HEK293 (cell line): ENCODE results near the gene SPEG.

Experiments
- CTCF ChIA-PET: fragments of 350-600 bp; formaldehyde crosslinking; extraction: SDS; loops from one replicate; lab custom pipeline; 2021; ENCODE audit warnings: antibody characterized with exemption; lab: Yijun Ruan, JAX
- POLR2A ChIA-PET: fragments of 300-600 bp; formaldehyde crosslinking; extraction: SDS; loops from one replicate; lab custom pipeline; 2020; ENCODE audit warnings: antibody characterized with exemption, inconsistent platforms; lab: Yijun Ruan, JAX
- H3K27ac ChIP-seq: fragments of 200-500 bp; sonication (Bioruptor generic); 2 replicates; pipeline ENCODE4 v1.5.1; 2014; ENCODE audit warnings: low read depth, low read length, control low read depth, inconsistent platforms; ENCODE audit errors: extremely low read depth
- H3K36me3 ChIP-seq, 2 experiments: fragments of 200-500 bp in 1 of 2; sonication (Bioruptor generic) in 1 of 2; 1 replicate in 1 of 2; 2 replicates in 1 of 2; pipeline ENCODE4 v1.5.1; 2014 to 2017; ENCODE audit warnings: inconsistent platforms in 2 of 2, low read length in 2 of 2; ENCODE audit not compliant: control insufficient read depth in 2 of 2, insufficient read depth in 1 of 2
- H3K4me1 ChIP-seq: fragments of 200-500 bp; sonication (Bioruptor generic); 2 replicates; pipeline ENCODE4 v1.5.1; 2014; ENCODE audit warnings: mild to moderate bottlenecking, low read length, inconsistent platforms; ENCODE audit not compliant: control insufficient read depth, insufficient read depth
- H3K4me3 ChIP-seq: 2 replicates; pipeline ENCODE4 v1.5.1; 2011; ENCODE audit warnings: low read depth, mild to moderate bottlenecking, control low read depth, low read length, moderate library complexity
- H3K9me3 ChIP-seq: fragments of 200-500 bp; sonication (Bioruptor generic); 2 replicates; pipeline ENCODE4 v1.5.1; 2014; ENCODE audit warnings: low read depth, low read length, inconsistent platforms; ENCODE audit not compliant: control insufficient read depth, insufficient read depth
- GLIS2 ChIP-seq: fragments of 450-650 bp; formaldehyde crosslinking; IDR thresholded peaks from 2 replicates; pipeline ENCODE4 v1.5.1; 2016; ENCODE audit warnings: missing biosample characterization, missing genetic modification characterization
- KLF1 ChIP-seq: fragments of 450-650 bp; formaldehyde crosslinking; IDR thresholded peaks from 2 replicates; pipeline ENCODE4 v1.5.1; 2016; ENCODE audit warnings: missing biosample characterization, missing genetic modification characterization
- SCRT1 ChIP-seq: fragments of 450-650 bp; formaldehyde crosslinking; IDR thresholded peaks from 2 replicates; pipeline ENCODE4 v1.5.1; 2016; ENCODE audit warnings: missing biosample characterization, missing genetic modification characterization, borderline replicate concordance
- SP3 ChIP-seq: fragments of 450-650 bp; formaldehyde crosslinking; IDR thresholded peaks from 2 replicates; pipeline ENCODE4 v1.5.1; 2016; ENCODE audit warnings: missing biosample characterization, missing genetic modification characterization
- SP7 ChIP-seq: fragments of 450-650 bp; formaldehyde crosslinking; IDR thresholded peaks from 2 replicates; pipeline ENCODE4 v1.5.1; 2016; ENCODE audit warnings: missing biosample characterization, missing genetic modification characterization
- YY1 ChIP-seq: fragments of 450-650 bp; formaldehyde crosslinking; IDR thresholded peaks from 2 replicates; pipeline ENCODE4 v1.5.1; 2018; ENCODE audit warnings: missing biosample characterization, missing genetic modification characterization
- ZBTB48 ChIP-seq: fragments of 450-650 bp; formaldehyde crosslinking; IDR thresholded peaks from 2 replicates; pipeline ENCODE4 v1.5.1; 2016; ENCODE audit warnings: missing biosample characterization, missing genetic modification characterization
- ZIC2 ChIP-seq: fragments of 450-650 bp; formaldehyde crosslinking; IDR thresholded peaks from 2 replicates; pipeline ENCODE4 v1.5.1; 2016; ENCODE audit warnings: missing biosample characterization, missing genetic modification characterization
- ZNF202 ChIP-seq: fragments of 450-650 bp; formaldehyde crosslinking; IDR thresholded peaks from 2 replicates; pipeline ENCODE4 v1.5.1; 2016; ENCODE audit warnings: missing biosample characterization, missing genetic modification characterization, borderline replicate concordance
- ZNF214 ChIP-seq: fragments of 450-650 bp; formaldehyde crosslinking; IDR thresholded peaks from 2 replicates; pipeline ENCODE4 v1.5.1; 2017; ENCODE audit warnings: missing biosample characterization, mild to moderate bottlenecking, missing genetic modification characterization, borderline replicate concordance
- ZNF223 ChIP-seq: fragments of 450-650 bp; formaldehyde crosslinking; IDR thresholded peaks from 2 replicates; pipeline ENCODE4 v1.5.1; 2016; ENCODE audit warnings: missing biosample characterization, missing genetic modification characterization
- ZNF394 ChIP-seq: fragments of 450-650 bp; formaldehyde crosslinking; IDR thresholded peaks from 2 replicates; pipeline ENCODE4 v1.5.1; 2016; ENCODE audit warnings: missing biosample characterization, missing genetic modification characterization, mild to moderate bottlenecking, moderate library complexity, borderline replicate concordance
- ZNF510 ChIP-seq: fragments of 450-650 bp; formaldehyde crosslinking; IDR thresholded peaks from 2 replicates; pipeline ENCODE4 v1.5.1; 2018; ENCODE audit warnings: mild to moderate bottlenecking, missing genetic modification characterization, missing biosample characterization; ENCODE audit not compliant: insufficient replicate concordance
- ZNF560 ChIP-seq: fragments of 450-650 bp; formaldehyde crosslinking; IDR thresholded peaks from 2 replicates; pipeline ENCODE4 v1.5.1; 2017; ENCODE audit warnings: missing biosample characterization, missing genetic modification characterization, borderline replicate concordance
- ZNF600 ChIP-seq: fragments of 450-650 bp; formaldehyde crosslinking; IDR thresholded peaks from 2 replicates; pipeline ENCODE4 v1.5.1; 2016; ENCODE audit warnings: missing biosample characterization, missing genetic modification characterization
- ZNF747 ChIP-seq: fragments of 450-650 bp; formaldehyde crosslinking; IDR thresholded peaks from 2 replicates; pipeline ENCODE4 v1.5.1; 2016; ENCODE audit warnings: missing biosample characterization, missing genetic modification characterization
- ZNF76 ChIP-seq: fragments of 450-650 bp; formaldehyde crosslinking; IDR thresholded peaks from 2 replicates; pipeline ENCODE4; 2016; ENCODE audit warnings: low read depth, missing biosample characterization, missing genetic modification characterization, borderline replicate concordance
- ZNF777 ChIP-seq: fragments of 450-650 bp; formaldehyde crosslinking; IDR thresholded peaks from 2 replicates; pipeline ENCODE4 v1.5.1; 2017; ENCODE audit warnings: missing biosample characterization, missing genetic modification characterization, borderline replicate concordance
- TF ChIP-seq, protein P1 (sequence below): fragments of 450-650 bp; formaldehyde crosslinking; IDR thresholded peaks from 2 replicates; pipeline ENCODE4 v1.5.1; 2016; ENCODE audit warnings: missing biosample characterization, missing genetic modification characterization
- TF ChIP-seq, protein P2 (sequence below): fragments of 450-650 bp; formaldehyde crosslinking; IDR thresholded peaks from 2 replicates; pipeline ENCODE4 v1.5.1; 2016; ENCODE audit warnings: missing biosample characterization, missing genetic modification characterization
- TF ChIP-seq, protein P3 (sequence below): fragments of 450-650 bp; IDR thresholded peaks from 2 replicates; pipeline ENCODE4 v1.5.1; 2018; ENCODE audit warnings: missing biosample characterization, mild to moderate bottlenecking, missing genetic modification characterization
- TF ChIP-seq, protein P4 (sequence below): fragments of 450-650 bp; formaldehyde crosslinking; IDR thresholded peaks from 2 replicates; pipeline ENCODE4 v1.5.1; 2016; ENCODE audit warnings: missing biosample characterization, missing genetic modification characterization

The SPEG gene

DNA sequence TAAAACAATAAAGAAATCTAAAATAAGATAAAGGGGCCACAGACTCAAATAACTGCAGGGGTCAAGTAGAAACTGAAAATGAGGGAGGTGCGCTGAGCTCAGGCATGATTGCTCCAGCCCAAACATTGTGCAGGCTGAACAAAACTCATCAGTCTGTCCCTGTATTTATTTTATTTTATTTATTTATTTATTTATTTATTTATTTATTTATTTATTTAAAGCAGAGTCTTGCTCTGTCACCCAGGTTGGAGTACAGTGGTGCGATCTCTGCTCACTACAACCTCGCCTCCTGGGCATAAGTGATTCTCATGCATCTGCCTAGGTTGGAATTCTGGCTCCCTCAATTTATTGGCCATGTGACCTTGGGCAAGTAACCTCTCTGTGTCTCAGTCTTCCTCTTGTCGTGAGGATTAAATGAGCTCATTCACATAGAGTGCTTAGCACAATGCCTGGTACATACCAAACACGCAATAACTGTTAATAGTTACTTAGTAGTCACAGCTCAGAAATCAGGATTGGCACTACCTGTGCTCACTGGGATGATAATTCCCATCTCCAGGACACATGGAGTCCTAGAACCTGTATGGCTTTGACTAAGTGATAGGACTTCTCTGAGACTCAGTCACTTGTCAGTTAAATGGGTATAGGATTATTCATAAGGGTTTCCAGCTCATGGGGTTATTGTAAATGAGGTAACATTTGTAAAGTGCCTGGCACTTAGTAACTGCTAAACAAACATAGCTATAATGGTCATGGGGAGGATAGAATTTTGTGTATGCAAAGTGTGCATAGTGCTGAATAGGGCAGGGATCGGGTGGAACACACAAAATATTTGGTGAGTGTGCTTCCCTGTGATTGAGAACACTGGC lies 6.0 kb downstream of the SPEG start (continued):
- TF ChIP-seq, protein P1, sequence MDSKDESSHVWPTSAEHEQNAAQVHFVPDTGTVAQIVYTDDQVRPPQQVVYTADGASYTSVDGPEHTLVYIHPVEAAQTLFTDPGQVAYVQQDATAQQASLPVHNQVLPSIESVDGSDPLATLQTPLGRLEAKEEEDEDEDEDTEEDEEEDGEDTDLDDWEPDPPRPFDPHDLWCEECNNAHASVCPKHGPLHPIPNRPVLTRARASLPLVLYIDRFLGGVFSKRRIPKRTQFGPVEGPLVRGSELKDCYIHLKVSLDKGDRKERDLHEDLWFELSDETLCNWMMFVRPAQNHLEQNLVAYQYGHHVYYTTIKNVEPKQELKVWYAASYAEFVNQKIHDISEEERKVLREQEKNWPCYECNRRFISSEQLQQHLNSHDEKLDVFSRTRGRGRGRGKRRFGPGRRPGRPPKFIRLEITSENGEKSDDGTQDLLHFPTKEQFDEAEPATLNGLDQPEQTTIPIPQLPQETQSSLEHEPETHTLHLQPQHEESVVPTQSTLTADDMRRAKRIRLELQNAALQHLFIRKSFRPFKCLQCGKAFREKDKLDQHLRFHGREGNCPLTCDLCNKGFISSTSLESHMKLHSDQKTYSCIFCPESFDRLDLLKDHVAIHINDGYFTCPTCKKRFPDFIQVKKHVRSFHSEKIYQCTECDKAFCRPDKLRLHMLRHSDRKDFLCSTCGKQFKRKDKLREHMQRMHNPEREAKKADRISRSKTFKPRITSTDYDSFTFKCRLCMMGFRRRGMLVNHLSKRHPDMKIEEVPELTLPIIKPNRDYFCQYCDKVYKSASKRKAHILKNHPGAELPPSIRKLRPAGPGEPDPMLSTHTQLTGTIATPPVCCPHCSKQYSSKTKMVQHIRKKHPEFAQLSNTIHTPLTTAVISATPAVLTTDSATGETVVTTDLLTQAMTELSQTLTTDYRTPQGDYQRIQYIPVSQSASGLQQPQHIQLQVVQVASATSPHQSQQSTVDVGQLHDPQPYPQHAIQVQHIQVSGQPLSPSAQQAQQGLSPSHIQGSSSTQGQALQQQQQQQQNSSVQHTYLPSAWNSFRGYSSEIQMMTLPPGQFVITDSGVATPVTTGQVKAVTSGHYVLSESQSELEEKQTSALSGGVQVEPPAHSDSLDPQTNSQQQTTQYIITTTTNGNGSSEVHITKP (tag by site-specific recombination): 0 out of 2 replicates have a peak, but pooled peaks have one; percentile 10
- no peak for TF ChIP-seq ZNF560 (tag by site-specific recombination)
- TF ChIP-seq, protein P2, sequence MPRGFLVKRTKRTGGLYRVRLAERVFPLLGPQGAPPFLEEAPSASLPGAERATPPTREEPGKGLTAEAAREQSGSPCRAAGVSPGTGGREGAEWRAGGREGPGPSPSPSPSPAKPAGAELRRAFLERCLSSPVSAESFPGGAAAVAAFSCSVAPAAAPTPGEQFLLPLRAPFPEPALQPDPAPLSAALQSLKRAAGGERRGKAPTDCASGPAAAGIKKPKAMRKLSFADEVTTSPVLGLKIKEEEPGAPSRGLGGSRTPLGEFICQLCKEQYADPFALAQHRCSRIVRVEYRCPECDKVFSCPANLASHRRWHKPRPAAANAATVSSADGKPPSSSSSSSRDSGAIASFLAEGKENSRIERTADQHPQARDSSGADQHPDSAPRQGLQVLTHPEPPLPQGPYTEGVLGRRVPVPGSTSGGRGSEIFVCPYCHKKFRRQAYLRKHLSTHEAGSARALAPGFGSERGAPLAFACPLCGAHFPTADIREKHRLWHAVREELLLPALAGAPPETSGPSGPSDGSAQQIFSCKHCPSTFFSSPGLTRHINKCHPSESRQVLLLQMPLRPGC (tag by site-specific recombination): no peak
- TF ChIP-seq, all 188 proteins: peak for 10

DNA sequence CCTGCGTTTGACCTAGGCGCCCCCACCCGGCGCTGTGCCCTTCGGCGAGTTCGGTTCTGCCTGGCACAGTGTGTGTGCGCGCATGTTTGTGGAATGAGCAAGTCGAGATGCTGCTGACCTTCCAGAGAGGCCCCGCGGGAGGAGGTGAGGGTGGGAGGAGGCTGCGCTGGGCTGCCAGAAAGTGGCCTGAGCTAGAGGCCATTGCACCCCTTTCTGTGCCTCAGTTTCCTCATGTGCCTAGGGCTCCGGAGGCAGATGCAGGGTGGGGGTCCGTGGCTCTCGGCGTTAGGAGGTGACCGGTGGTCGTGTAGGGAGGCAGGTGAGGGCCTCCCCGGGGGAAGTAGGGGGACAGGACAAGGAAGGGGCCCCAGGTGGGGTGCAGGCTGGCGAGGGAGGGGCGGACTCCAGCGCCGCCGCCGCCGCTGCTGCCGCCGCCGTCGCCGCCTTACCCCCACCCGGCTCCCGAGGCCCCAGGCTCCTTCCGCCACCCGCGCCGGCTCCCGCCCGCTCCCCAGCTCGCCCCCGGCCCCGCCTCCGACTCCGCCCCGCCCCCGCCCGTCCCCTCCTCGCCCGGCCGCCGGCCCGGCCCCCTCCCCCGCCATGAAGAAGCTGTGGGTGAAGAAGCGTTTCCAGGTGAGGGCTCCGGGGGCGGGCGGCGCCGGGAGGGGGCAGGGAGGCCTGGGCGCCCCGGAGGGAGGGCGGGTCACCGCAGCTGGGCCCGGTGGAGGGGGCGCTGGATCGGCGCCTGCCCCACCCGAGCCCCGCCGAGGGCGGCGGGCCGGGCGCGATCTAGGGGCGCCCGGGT lies 7.0 kb downstream of the SPEG start:
- CTCF ChIA-PET: interaction anchor here (0.7 to 4.1 kb wide), 11 partner anchors 8 to 282 kb away, joined by 3 to 24 read pairs (median 4); a partner anchor contains a TSS
- Histone ChIP-seq H3K4me3 (peak overlapping the region; percentile 55), H3K4me1 (no peaks in the 10 kb centered on the region), H3K36me3 (peaks cover 0 to 10% of the 10 kb centered on the region in 2 experiments; a peak in 1 of 3 replicates), H3K9me3 (no peaks in the 10 kb centered on the region), H3K27ac (no peak overlapping the region; the same call in 1 of the 2 replicates)
- POLR2A ChIA-PET: interaction anchor here (0.7 to 1.3 kb wide), 5 partner anchors 11 to 129 kb away, joined by 3 to 6 read pairs (median 4); partner anchors contain the start of genes DNPEP and GMPPA
- TF ChIP-seq ZNF76 (tag by site-specific recombination) (peak; percentile 26; the same call in 1 of the 2 replicates), SP7 (tag by site-specific recombination) (0 out of 2 replicates have a peak, but pooled peaks have one; percentile 28), ZNF600 (0 out of 2 replicates have a peak, but pooled peaks have one; percentile 18), GLIS2 (tag by site-specific recombination) (peak; percentile 67), ZNF202 (no peak), ZNF510 (no peak), ZNF223 (tag by site-specific recombination) (0 out of 2 replicates have a peak, but pooled peaks have one; percentile 63), ZNF394 (tag by site-specific recombination) (no peak), ZNF214 (tag by site-specific recombination) (no peak), ZIC2 (0 out of 2 replicates have a peak, but pooled peaks have one; percentile 24), ZNF777 (tag by site-specific recombination) (peak; percentile 50; the same call in 1 of the 2 replicates), SP3 (tag by site-specific recombination) (peak; percentile 33), ZNF560 (tag by site-specific recombination) (peak; percentile 97), KLF1 (tag by site-specific recombination) (no peak), ZBTB48 (tag by site-specific recombination) (0 out of 2 replicates have a peak, but pooled peaks have one; percentile 16), ZNF747 (tag by site-specific recombination) (no peak), SCRT1 (tag by site-specific recombination) (no peak), YY1 (tag by site-specific recombination) (no peak)
- TF ChIP-seq, protein P3, sequence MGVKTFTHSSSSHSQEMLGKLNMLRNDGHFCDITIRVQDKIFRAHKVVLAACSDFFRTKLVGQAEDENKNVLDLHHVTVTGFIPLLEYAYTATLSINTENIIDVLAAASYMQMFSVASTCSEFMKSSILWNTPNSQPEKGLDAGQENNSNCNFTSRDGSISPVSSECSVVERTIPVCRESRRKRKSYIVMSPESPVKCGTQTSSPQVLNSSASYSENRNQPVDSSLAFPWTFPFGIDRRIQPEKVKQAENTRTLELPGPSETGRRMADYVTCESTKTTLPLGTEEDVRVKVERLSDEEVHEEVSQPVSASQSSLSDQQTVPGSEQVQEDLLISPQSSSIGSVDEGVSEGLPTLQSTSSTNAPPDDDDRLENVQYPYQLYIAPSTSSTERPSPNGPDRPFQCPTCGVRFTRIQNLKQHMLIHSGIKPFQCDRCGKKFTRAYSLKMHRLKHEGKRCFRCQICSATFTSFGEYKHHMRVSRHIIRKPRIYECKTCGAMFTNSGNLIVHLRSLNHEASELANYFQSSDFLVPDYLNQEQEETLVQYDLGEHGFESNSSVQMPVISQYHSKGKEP (tag by site-specific recombination): no peak
- TF ChIP-seq, protein P4, sequence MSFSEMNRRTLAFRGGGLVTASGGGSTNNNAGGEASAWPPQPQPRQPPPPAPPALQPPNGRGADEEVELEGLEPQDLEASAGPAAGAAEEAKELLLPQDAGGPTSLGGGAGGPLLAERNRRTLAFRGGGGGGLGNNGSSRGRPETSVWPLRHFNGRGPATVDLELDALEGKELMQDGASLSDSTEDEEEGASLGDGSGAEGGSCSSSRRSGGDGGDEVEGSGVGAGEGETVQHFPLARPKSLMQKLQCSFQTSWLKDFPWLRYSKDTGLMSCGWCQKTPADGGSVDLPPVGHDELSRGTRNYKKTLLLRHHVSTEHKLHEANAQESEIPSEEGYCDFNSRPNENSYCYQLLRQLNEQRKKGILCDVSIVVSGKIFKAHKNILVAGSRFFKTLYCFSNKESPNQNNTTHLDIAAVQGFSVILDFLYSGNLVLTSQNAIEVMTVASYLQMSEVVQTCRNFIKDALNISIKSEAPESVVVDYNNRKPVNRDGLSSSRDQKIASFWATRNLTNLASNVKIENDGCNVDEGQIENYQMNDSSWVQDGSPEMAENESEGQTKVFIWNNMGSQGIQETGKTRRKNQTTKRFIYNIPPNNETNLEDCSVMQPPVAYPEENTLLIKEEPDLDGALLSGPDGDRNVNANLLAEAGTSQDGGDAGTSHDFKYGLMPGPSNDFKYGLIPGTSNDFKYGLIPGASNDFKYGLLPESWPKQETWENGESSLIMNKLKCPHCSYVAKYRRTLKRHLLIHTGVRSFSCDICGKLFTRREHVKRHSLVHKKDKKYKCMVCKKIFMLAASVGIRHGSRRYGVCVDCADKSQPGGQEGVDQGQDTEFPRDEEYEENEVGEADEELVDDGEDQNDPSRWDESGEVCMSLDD: peak; percentile 74
